ENCODE results near the gene LPCAT2.

DNA sequence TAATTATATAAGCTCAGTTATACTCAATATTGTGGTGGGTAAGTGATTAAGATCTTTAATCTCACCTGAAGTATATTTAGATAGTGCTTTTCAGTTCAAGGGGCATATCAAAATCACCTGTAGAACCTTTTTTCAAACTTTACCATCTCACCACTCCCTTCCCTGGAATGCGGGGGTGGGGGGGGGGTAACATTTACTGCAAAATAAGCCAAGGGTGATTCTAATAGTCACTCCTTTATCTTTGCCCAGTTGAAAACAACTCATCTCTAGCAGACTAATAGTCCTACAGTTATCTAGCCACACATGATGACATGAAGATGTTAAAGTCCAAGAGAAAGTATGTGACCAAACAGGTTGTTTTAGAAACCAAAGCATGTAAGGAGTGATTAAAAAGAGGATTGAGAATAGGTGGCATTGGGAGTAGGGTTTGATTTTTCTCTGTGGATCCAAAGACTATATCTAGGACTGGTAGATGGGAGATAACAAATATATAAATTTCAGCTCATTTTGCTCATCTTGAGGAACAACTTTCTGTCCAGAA, 21.5 kb downstream of the LPCAT2 start:
- no peak for TF ChIP-seq CTCF (IDR thresholded peaks at IDR 0.05)
- no peak for TF ChIP-seq POLR2AphosphoS5 (IDR thresholded peaks at IDR 0.05; ENCODE audit: low read depth, low read length)
- no peak for TF ChIP-seq SIN3A (IDR thresholded peaks at IDR 0.05; ENCODE audit: borderline replicate concordance, insufficient read depth, low read depth, low read length)
- TF ChIP-seq, protein P1, sequence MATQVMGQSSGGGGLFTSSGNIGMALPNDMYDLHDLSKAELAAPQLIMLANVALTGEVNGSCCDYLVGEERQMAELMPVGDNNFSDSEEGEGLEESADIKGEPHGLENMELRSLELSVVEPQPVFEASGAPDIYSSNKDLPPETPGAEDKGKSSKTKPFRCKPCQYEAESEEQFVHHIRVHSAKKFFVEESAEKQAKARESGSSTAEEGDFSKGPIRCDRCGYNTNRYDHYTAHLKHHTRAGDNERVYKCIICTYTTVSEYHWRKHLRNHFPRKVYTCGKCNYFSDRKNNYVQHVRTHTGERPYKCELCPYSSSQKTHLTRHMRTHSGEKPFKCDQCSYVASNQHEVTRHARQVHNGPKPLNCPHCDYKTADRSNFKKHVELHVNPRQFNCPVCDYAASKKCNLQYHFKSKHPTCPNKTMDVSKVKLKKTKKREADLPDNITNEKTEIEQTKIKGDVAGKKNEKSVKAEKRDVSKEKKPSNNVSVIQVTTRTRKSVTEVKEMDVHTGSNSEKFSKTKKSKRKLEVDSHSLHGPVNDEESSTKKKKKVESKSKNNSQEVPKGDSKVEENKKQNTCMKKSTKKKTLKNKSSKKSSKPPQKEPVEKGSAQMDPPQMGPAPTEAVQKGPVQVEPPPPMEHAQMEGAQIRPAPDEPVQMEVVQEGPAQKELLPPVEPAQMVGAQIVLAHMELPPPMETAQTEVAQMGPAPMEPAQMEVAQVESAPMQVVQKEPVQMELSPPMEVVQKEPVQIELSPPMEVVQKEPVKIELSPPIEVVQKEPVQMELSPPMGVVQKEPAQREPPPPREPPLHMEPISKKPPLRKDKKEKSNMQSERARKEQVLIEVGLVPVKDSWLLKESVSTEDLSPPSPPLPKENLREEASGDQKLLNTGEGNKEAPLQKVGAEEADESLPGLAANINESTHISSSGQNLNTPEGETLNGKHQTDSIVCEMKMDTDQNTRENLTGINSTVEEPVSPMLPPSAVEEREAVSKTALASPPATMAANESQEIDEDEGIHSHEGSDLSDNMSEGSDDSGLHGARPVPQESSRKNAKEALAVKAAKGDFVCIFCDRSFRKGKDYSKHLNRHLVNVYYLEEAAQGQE (IDR thresholded peaks at IDR 0.05; ENCODE audit: insufficient read depth in 1 of 2, low read depth in 2 of 2, low read length in 1 of 2) = no peak
- TF ChIP-seq TCF7L2 (IDR thresholded peaks at IDR 0.05; ENCODE audit: low read depth, low read length) = no peak

Data from Panc1 (cell line).